GM18511 (cell line): ENCODE data around the gene ITGA11.

Experiments used
- ATAC-seq: cut with Tn5 transposase; IDR thresholded peaks from one replicate; pipeline ENCODE4 v1.9.1; 2021; ENCODE audit warnings: mild to moderate bottlenecking, moderate library complexity; ENCODE audit not compliant: unreplicated experiment

The ITGA11 gene

GRCh38 chr15:68449389-68449788, 17.4 kb upstream of the ITGA11 start:
- ATAC-seq: no peak

GRCh38 chr15:68447976-68448755, 16.2 kb upstream of the ITGA11 start:
- no peak for ATAC-seq

DNA sequence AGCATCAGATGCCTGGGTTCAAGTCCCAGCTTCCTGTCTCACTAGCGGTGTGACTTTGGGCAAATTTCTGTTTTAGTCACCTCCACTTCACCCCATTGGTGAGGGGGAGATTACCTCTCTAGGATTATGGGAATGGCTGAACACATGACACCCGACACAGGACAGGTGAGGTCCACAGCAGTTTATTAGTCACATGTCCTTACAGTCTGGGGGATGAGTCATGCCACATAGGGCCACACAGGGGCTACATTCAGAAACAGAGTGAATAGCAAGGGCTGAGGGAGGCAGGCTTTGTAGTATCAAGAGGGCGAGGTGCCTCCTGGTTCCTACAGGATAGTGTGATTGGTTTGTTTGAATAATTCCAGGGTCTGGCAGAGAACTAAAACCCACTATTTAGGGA, 15.2 kb upstream of the ITGA11 start:
- no peak for ATAC-seq

- no peak for ATAC-seq
These were observed 13.4 kb upstream of the ITGA11 start for GRCh38 chr15:68445351-68445750.

DNA sequence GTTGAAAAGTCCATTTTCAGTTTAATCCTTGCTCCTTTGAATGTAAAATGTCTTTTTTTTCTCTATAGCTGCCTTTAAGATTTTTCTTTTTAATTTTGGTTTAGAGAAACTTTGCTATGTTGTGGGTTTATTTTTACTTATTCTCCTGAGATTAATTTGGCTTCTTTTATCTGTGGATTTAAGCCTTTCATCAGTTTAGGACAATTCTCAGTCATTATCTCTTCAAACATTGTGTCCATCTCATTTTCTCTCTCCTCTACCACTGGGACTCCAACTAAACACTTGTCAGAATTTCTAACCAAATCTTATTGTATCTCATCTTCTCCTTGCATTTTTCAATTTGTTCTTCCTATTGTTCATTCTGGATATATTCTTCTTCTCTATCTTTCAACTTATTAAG, 12.4 kb upstream of the ITGA11 start:
- ATAC-seq: no peak

- no peak for ATAC-seq
These were observed 10.9 kb upstream of the ITGA11 start for GRCh38 chr15:68442903-68443302.

GRCh38 chr15:68442041-68442440, 10.1 kb upstream of the ITGA11 start:
- no peak for ATAC-seq

DNA sequence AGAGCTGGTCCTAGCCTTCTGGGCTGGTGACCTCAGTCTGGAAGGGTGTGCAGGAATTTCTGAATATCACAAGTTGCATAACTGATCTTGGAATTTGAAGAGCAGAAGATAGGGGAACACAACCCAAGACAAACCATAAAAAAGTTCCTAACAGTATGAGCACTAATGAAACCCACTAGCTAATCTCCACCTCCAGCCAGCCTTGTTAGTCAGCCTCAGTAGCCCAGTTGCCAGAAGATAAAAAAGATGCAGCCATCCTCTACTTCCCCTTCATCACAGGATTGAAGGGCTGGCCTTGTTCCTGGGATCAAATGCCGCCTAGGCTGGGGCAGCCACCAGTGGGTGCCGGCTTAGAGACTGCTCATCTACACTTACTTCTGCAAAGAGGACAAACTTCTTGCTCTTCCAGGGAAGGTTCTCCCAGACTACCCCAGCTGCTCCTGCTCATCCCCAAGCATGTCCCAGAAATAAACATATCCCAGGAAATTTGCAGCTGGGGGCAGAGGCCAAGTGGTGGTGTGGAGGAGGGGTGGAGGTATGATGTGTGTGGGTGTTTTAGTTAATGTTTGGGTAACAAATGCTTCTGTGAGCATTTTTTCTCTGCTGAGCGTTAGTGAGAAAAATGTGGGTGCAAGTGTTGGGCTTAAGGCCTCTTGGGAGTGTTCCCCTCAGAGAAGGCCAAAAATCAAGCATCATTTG, 9.2 kb upstream of the ITGA11 start:
- no peak for ATAC-seq

DNA sequence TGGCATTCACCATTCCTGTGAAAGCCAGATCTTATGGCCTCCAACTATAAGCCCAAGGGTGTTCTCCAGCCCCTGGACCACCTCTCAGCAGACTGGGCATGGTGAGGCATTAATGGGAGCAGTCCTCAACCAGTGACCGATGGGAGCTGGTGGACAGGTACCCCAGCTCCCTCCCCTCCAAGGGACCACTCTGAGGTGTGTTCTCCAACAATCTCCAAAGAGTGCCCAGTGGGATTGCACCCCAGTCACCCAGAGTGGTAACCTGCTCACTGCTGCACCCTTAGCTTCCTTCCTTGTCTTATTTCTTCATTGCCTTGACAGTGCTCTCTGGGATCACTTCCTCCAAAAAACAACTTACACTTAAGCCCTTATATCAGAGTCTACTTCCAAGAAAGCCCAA, 8.2 kb upstream of the ITGA11 start:
- ATAC-seq: no peak

DNA sequence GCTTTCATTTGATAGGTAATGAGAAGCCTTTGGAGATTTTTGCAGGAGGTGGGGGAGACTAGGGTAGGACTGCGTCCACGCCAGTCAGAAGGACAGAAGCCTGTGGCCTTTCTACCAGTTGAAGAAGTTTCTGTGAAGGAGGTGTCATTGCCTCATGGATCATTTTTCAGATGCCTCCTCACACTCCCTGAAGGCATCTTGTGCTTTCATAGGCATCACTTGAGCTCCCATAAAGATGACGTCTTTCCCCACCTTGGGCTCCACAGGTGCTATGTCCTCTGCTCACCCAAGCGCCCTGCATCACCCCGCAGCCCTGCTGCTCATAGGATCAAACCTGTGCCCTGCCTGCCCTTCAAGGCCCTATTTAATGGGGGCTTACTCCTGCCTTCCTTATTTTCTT, 7.5 kb upstream of the ITGA11 start:
- ATAC-seq: no peak

- ATAC-seq: no peak
These were observed 4.7 kb upstream of the ITGA11 start for GRCh38 chr15:68436680-68437079.

- ATAC-seq: no peak
These were observed 4.0 kb upstream of the ITGA11 start for GRCh38 chr15:68435966-68436365.

- no peak for ATAC-seq
These were observed 2.1 kb upstream of the ITGA11 start for GRCh38 chr15:68434021-68434420.

GRCh38 chr15:68433551-68433950, 1.6 kb upstream of the ITGA11 start:
- ATAC-seq: no peak

- ATAC-seq: no peak
These were observed 590 bp upstream of the ITGA11 start for GRCh38 chr15:68432441-68433064.

- no peak for ATAC-seq
These were observed 749 bp downstream of the ITGA11 start for GRCh38 chr15:68431037-68431791.

- ATAC-seq: no peak
These were observed 1.4 kb downstream of the ITGA11 start for GRCh38 chr15:68430471-68431036.

DNA sequence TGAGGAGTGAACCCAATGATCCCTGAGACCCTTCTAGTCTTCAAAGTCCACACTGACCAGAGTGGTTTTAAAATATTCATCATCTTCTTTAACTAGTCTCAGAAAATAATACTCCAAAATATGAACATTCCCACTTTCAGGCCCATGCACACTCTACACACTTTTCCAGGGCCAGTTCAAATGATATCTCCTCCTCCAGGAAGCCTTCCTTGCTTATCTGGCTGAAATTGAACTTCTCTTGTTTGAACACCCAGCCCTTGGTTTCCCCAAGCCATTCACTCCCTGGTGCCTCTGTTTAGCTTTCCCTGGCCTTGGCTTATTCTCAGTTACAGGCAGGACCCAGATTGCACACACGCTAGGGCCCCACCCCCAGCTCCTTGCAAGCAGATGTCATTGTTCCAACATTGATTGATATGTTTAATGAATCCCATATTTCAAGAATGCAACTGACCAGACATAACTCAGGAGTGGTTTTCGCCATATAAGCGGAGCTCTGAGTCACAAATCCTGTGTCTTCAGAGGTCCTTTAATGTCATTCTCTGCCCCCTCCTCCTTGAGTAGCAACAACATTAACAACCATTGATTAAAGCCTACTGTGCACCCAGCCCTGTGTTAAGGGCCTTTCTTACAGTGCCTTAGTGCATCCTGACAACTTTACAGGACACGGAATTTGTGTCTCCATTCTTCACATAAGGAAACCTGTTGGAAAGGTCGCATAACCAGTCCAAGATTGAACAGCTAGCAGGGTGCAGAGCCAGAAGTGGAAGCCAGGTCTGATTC, 2.1 kb downstream of the ITGA11 start:
- no peak for ATAC-seq

DNA sequence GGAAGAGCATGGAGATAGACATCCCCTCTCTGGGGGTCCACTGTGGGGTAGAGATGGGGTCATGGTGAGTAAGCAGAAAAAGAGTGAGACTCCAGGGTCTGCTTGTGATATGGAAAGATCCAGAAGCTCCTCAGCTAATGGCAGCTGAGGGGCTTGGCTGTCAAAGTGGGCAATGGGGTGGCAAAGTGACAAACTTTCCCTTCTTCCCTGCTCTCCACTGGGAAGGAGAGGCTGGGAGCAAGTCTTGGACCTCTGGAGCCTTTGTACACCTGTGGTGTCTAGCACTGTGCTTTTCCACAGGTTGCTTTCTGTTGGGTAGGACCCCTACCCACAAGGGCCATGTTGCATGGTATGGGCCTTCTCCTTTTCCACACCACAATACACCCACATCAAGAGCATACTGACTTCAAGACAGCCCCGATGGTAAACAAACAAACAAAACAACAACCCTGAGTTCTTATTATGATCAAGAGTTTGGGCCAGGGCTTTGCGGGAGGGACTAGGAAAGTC, 3.5 kb downstream of the ITGA11 start:
- ATAC-seq: no peak

DNA sequence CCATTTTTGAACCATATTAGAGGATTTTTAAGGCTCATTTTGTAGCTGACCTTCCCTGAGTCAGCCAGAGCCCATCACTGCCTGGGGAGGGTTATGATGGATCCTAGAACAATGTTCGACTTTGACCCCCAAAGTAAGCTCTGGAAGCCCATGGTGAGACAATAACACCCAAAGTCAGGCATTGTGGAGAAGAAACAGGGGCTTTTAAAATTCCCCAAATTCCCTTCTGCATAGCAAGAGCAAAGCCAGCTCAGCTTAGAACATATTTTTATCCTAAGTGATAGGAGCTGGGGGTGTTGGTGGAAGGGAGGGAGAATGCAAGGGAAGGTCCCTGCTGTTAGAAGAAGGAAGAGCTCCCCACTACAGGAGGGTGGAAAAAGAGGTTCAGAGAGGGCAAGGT, 4.0 kb downstream of the ITGA11 start:
- ATAC-seq: no peak
